Sigmoid colon (tissue), 3 donors: ENCODE measurements around the gene LSM12.

ENCODE experiments used
- CTCF ChIP-seq, 4 experiments: fragments of 450-650 bp in 3 of 4; fragments of 200-600 bp in 1 of 4; IDR thresholded peaks; one replicate each; pipeline ENCODE4 v1.5.1; 2016 to 2019; ENCODE audit warnings: antibody characterized with exemption in 4 of 4, mild to moderate bottlenecking in 3 of 4, moderate library complexity in 2 of 4
- POLR2A ChIP-seq, 2 donors: fragments of 450-650 bp; IDR thresholded peaks; one replicate each; pipeline ENCODE4 v1.6.1; 2016; ENCODE audit warnings: antibody characterized with exemption in 2 of 2, mild to moderate bottlenecking in 2 of 2, moderate library complexity in 2 of 2

DNA sequence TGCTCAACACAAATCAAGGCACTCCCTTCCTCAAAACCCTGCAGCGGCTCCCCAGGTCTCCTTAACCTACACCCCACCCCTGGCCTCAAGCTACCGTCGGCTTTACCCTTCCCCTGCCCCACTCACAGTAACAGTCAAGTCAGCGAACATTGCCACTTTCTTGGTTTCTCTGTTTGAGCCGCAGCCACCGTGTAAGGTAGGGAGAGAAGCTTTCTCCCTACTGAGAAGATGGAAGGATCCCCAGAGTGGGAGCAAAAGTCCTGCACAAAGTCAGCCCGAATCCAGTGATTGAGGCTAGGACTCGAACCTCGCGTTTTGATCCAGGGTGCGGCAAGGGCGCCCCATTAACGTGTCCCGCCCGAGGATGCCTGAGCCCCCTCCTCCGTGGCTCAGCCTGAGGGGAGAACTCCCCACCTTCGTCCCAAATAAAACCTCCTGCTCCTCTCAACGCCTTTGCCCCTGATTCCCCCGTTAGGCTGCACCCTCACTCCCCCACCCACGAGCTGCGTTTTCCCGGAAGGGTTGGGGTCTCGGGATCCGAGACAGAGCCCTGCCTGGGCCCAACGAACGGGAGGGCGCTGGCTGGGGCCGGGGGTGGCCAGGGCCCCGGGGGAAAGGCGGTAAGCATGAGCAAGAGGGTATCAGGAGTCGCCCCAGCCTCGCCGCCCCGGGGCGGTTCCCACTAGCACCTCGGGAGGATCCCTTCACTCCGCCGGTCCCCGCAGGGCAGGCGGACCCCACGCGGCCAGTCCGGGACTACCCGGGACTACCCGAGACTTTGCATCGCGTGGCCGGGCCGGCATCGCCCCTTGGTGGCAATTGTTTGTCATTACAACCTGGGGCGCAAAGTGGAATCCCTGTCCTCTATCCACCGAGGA is 72.0 kb downstream of the LSM12 start:
- TF ChIP-seq POLR2A (IDR thresholded peaks at IDR 0.05) (no peak), CTCF (IDR thresholded peaks at IDR 0.05) (peak; percentile 72 to 85 (median 76))
